Nephron progenitor cell (in vitro differentiated cells): ENCODE results near the gene LRRC63.

Experiments used
- DNase-seq: peaks from one replicate; pipeline ENCODE4 v3.0.0; 2021
- H3K27ac Mint-ChIP-seq: 2 replicates; pipeline ENCODE4 v1.8.0; 2021; ENCODE audit warnings: mild to moderate bottlenecking, moderate library complexity, mixed read lengths
- H3K27me3 Mint-ChIP-seq: 2 replicates; pipeline ENCODE4 v1.8.0; 2021; ENCODE audit warnings: mild to moderate bottlenecking, low read depth, mixed read lengths; ENCODE audit not compliant: poor library complexity
- H3K36me3 Mint-ChIP-seq: 2 replicates; pipeline ENCODE4 v1.8.0; 2021; ENCODE audit warnings: low read depth, mixed read lengths
- H3K4me1 Mint-ChIP-seq: 2 replicates; pipeline ENCODE4 v1.8.0; 2021; ENCODE audit warnings: mixed read lengths
- H3K4me3 Mint-ChIP-seq: 2 replicates; pipeline ENCODE4 v1.8.0; 2021; ENCODE audit warnings: mild to moderate bottlenecking, moderate library complexity, mixed read lengths
- H3K9me3 Mint-ChIP-seq: 2 replicates; pipeline ENCODE4 v1.8.0; 2021; ENCODE audit warnings: mild to moderate bottlenecking, moderate library complexity, mixed read lengths
- TF ChIP-seq, protein P1 (sequence below): fragments of 200-600 bp; sonication (generic); IDR thresholded peaks from 2 replicates; pipeline ENCODE4 v1.5.0; 2021; ENCODE audit warnings: antibody characterized with exemption

The LRRC63 gene

DNA sequence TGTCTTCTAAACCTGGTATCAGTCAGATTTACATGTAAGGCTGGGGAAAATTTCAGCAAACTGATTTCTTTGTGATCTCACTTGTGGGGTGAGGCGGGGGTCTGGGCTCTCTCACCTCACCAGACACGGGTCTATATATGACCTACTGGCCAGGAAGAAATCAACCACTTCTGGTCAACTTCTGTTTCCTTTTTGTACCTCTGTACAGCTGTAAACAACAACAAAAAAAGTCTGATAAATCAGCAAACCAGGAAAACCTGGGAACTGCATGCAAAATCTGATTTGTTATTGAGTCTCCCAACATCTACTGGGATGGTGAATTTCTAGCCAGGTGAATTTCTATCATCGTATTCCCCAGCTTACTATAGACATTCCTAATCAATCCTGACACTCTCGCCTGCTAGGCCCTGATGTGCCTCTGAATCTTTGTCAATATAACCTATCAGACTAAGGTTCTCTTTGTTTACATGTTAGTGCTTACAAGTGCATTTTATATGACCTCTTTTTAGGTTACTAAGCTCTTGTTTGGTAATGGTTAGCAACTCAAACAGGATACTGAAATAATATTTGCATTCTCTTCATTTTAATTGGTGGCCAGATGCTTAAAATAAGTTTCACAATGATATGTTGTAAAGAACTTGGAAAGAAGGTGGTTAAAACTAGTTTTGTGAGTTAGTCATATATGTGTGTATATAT lies 77.7 kb downstream of the LRRC63 start:
- DNase-seq = no peak
- Mint-ChIP-seq H3K4me1 (peaks cover 16% of the 10 kb centered on the region), H3K36me3 (no peaks in the 10 kb centered on the region), H3K9me3 (no peaks in the 10 kb centered on the region), H3K27ac (no peak overlapping the region), H3K4me3 (no peak overlapping the region), H3K27me3 (no peaks in the 10 kb centered on the region)
- TF ChIP-seq, protein P1, sequence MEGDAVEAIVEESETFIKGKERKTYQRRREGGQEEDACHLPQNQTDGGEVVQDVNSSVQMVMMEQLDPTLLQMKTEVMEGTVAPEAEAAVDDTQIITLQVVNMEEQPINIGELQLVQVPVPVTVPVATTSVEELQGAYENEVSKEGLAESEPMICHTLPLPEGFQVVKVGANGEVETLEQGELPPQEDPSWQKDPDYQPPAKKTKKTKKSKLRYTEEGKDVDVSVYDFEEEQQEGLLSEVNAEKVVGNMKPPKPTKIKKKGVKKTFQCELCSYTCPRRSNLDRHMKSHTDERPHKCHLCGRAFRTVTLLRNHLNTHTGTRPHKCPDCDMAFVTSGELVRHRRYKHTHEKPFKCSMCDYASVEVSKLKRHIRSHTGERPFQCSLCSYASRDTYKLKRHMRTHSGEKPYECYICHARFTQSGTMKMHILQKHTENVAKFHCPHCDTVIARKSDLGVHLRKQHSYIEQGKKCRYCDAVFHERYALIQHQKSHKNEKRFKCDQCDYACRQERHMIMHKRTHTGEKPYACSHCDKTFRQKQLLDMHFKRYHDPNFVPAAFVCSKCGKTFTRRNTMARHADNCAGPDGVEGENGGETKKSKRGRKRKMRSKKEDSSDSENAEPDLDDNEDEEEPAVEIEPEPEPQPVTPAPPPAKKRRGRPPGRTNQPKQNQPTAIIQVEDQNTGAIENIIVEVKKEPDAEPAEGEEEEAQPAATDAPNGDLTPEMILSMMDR = no peak

DNA sequence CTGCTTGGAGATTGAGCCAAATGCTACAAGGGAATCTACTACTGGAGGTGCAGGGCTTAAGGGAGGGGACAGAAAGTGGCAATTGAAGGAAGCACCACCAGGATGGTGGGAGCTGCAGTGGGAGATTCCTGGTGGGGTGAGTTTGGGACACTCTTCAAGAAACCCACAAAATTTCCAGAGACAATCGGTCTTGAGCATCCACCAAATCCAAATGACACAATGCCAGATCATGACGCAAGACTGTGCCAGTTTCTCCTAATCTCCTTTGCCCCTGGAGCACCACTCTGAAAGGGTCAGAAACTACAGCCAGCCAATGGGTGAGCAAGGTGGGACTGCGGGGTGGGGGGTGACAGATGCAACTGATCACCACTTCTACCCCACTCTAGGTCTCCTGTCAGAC lies 78.7 kb downstream of the LRRC63 start:
- Mint-ChIP-seq H3K4me1 (peaks cover 16% of the 10 kb centered on the region), H3K36me3 (no peaks in the 10 kb centered on the region), H3K9me3 (no peaks in the 10 kb centered on the region), H3K4me3 (no peak overlapping the region), H3K27me3 (no peaks in the 10 kb centered on the region), H3K27ac (peak overlapping the region; percentile 52)
- no peak for DNase-seq
- TF ChIP-seq, protein P1 = no peak

DNA sequence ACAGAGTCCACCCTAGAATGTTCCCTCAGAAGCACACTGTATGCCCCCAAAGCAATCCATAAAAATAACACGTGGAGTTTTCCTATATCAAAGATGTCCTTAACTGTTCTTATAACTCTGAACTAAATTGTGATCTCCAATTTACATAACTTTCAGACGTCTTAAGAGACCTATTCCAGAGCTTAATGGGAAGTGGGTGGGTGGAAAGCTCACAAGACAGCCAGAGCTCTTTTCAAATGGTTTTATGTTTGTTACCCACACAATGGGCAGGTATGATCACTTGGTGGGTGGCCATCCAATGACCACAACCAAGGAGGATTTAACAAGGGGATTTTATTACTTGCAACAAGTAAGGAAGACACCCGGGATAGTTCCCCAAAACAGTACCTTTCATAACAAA lies 81.7 kb downstream of the LRRC63 start:
- no peaks in the 10 kb centered on the region for H3K27me3 Mint-ChIP-seq
- H3K36me3 Mint-ChIP-seq = no peaks in the 10 kb centered on the region
- peaks cover 10% of the 10 kb centered on the region for H3K4me1 Mint-ChIP-seq
- TF ChIP-seq, protein P1 = no peak
- H3K4me3 Mint-ChIP-seq = no peak overlapping the region
- DNase-seq = no peak
- peaks cover 2% of the 10 kb centered on the region for H3K9me3 Mint-ChIP-seq
- no peak overlapping the region for H3K27ac Mint-ChIP-seq

DNA sequence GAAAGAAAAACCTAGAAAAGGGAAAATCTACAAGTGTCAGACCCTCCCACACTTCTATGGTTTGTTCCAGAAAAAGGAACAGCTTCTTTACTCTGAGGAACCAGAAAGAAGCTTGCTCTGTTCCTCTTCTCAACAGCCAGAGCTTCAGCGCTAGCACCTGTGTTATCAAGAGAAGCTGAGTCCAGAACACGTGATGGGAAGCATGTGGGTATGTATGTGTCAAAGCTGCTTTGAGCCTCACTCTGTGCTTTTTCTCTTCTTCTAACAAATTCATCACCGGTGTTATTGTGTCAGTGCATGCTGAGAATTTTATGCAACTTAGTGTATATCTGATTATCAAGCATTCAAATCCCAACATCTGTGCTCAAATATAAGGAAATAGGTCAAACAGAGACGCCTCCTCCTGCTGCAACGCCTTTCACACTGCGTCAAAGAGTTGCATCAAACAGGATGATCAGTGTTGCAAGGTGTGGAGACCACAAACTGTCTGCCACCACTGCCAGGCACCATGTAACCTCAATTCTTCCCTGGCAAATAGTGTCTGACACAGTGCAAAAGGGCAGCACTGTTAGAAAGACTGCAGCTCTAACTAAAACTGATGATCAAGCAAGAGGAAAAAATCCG lies 83.9 kb downstream of the LRRC63 start:
- H3K4me3 Mint-ChIP-seq = no peak overlapping the region
- H3K27ac Mint-ChIP-seq = no peak overlapping the region
- H3K9me3 Mint-ChIP-seq = peaks cover 23% of the 10 kb centered on the region
- H3K4me1 Mint-ChIP-seq = no peaks in the 10 kb centered on the region
- DNase-seq = no peak
- no peaks in the 10 kb centered on the region for H3K36me3 Mint-ChIP-seq
- TF ChIP-seq, protein P1 = no peak
- no peaks in the 10 kb centered on the region for H3K27me3 Mint-ChIP-seq

DNA sequence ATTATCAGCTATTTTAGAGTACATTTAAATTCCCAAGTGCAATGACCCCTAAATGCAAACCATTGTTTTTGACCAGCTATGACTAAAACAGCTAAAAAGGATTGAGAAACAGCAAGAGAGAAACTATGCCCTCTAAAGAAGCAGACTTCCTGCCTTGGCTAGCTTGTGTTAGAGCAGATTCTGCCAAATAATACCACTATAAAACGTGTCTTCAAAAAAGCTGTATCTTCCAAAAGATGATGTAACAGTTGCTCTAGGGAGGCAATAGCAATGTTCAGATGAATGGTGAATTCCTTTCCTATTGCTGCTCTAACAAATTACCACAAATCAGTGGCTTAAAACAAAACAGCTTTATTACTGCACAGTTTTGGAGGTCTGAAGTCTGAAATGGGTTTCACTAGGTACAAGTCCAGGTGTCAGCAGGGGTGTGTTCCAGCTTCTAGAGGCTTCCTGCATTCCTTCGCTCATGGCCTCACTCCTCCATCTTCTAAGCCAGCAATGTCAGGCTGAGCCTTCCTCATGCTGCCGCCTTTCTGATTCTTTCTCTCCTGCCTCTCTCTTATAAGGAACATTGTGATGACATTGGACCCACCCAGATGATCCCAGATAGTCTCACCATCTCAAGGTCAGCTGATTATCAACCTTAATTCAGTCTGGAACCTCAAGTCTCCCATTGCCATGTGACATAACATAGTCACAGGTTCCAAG lies 84.5 kb downstream of the LRRC63 start:
- Mint-ChIP-seq H3K36me3 (no peaks in the 10 kb centered on the region), H3K27me3 (peaks cover 4% of the 10 kb centered on the region), H3K9me3 (peaks cover 30% of the 10 kb centered on the region), H3K27ac (no peak overlapping the region), H3K4me3 (no peak overlapping the region), H3K4me1 (no peaks in the 10 kb centered on the region)
- DNase-seq = no peak
- TF ChIP-seq, protein P1 = no peak
